MM.1S (cell line): ENCODE measurements around the gene SGPP1.

Source experiments
- DNase-seq: peaks from one replicate; pipeline ENCODE4 v3.0.0-alpha.2; 2015
- H2AFZ ChIP-seq: fragments of 300-600 bp; sonication (generic); 2 replicates; pipeline ENCODE4 v1.6.0; 2016; ENCODE audit warnings: antibody characterized with exemption, low read length
- H3F3A ChIP-seq: fragments of 300-600 bp; sonication (generic); 2 replicates; pipeline ENCODE4 v1.6.1; 2016; ENCODE audit warnings: mild to moderate bottlenecking, antibody characterized with exemption, low read length, moderate library complexity, mixed read lengths; ENCODE audit not compliant: insufficient read depth
- H3K27ac ChIP-seq: fragments of 300-600 bp; sonication (generic); 2 replicates; pipeline ENCODE4 v1.5.1; 2016; ENCODE audit warnings: mild to moderate bottlenecking, low read length
- H3K27me3 ChIP-seq: fragments of 300-600 bp; sonication (generic); replicated peaks from 2 replicates; pipeline ENCODE4 v1.6.0; 2016; ENCODE audit warnings: low read length; ENCODE audit not compliant: insufficient read depth
- H3K36me3 ChIP-seq: fragments of 300-600 bp; sonication (generic); replicated peaks from 2 replicates; pipeline ENCODE4 v1.6.1; 2016; ENCODE audit warnings: mild to moderate bottlenecking, low read length, mixed read lengths; ENCODE audit not compliant: insufficient read depth
- H3K4me1 ChIP-seq: fragments of 300-600 bp; sonication (generic); 2 replicates; pipeline ENCODE4 v1.6.1; 2016; ENCODE audit warnings: low read length, mixed read lengths
- H3K4me2 ChIP-seq: fragments of 300-600 bp; sonication (generic); 2 replicates; pipeline ENCODE4 v1.6.0; 2016; ENCODE audit warnings: low read depth, low read length
- H3K4me3 ChIP-seq: fragments of 300-600 bp; sonication (generic); 2 replicates; pipeline ENCODE4 v1.5.1; 2016; ENCODE audit warnings: low read length, mixed read lengths
- H3K79me2 ChIP-seq: fragments of 300-600 bp; sonication (generic); 2 replicates; pipeline ENCODE4 v1.6.1; 2016; ENCODE audit warnings: mixed run types, low read length, mixed read lengths
- H3K9ac ChIP-seq: fragments of 300-600 bp; sonication (generic); 2 replicates; pipeline ENCODE4 v1.6.1; 2016; ENCODE audit warnings: low read length, mixed read lengths
- H3K9me2 ChIP-seq: fragments of 300-600 bp; sonication (generic); replicated peaks from 2 replicates; pipeline ENCODE4 v1.6.1; 2016; ENCODE audit warnings: mild to moderate bottlenecking, low read length, mixed read lengths; ENCODE audit not compliant: insufficient read depth
- H3K9me3 ChIP-seq: fragments of 300-600 bp; sonication (generic); replicated peaks from 2 replicates; pipeline ENCODE4 v1.6.1; 2016; ENCODE audit warnings: mild to moderate bottlenecking, low read length, mixed read lengths; ENCODE audit not compliant: insufficient read depth
- H4K20me1 ChIP-seq: fragments of 300-600 bp; sonication (generic); 2 replicates; pipeline ENCODE4 v1.6.1; 2016; ENCODE audit warnings: mild to moderate bottlenecking, low read length, moderate library complexity, mixed read lengths; ENCODE audit not compliant: insufficient read depth
- EZH2 ChIP-seq: fragments of 300-600 bp; sonication (generic); optimal IDR thresholded peaks from 2 replicates; pipeline ENCODE3; 2017; ENCODE audit warnings: low read depth, mild to moderate bottlenecking, antibody characterized with exemption, low read length, mixed read lengths
- EZH2phosphoT487 ChIP-seq: fragments of 300-600 bp; sonication (generic); IDR thresholded peaks from 2 replicates; pipeline ENCODE4 v1.6.1; 2018; ENCODE audit warnings: antibody characterized with exemption, low read length
- TF ChIP-seq, protein P1 (sequence below): fragments of 300-600 bp; sonication (generic); IDR thresholded peaks from 2 replicates; pipeline ENCODE4 v1.5.1; 2016; ENCODE audit warnings: antibody characterized with exemption, low read length, mixed read lengths

The SGPP1 gene

DNA sequence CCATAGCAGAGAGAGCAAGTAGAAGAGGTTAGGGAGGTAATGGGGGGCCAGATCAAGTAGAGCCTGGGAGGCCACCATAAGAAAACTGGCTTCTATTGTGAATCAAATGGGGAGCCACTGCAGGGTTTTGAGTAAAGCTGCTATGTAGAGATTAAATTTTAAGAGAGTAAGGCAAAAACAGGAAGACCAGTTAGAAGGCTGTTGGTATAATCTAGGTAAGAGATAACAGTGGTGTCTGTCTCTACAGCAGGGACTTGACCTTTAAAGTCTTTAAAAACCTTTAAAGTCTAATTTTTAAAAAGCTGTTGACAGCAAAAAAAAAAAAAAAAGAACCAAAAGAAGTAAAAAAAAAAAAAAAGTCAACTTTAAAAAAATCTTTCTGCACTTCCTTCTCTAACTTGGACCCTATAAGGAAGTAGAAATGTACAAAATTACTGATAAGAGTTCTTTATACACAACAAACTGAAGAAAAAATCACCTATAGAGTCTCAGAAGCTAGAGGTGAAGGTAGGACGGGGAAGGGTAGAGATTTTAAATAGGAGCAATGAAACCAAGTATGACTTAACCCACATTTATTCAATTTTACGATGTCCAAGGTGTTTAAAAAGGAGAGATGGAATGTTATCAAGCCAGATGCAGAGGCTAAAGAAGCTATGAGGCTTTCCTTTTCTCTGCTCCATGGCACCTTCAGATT lies 26.1 kb downstream of the SGPP1 start:
- Histone ChIP-seq H3K4me2 (no peak overlapping the region), H3K79me2 (no peaks in the 10 kb centered on the region), H3K9me3 (no peaks in the 10 kb centered on the region), H4K20me1 (no peaks in the 10 kb centered on the region), H3K9ac (no peak overlapping the region), H3K4me3 (no peak overlapping the region), H3K4me1 (no peaks in the 10 kb centered on the region), H3K9me2 (no peaks in the 10 kb centered on the region), H3K27me3 (no peaks in the 10 kb centered on the region), H2AFZ (no peak overlapping the region), H3K36me3 (no peaks in the 10 kb centered on the region), H3F3A (no peaks in the 10 kb centered on the region), H3K27ac (no peak overlapping the region)
- TF ChIP-seq, protein P1, sequence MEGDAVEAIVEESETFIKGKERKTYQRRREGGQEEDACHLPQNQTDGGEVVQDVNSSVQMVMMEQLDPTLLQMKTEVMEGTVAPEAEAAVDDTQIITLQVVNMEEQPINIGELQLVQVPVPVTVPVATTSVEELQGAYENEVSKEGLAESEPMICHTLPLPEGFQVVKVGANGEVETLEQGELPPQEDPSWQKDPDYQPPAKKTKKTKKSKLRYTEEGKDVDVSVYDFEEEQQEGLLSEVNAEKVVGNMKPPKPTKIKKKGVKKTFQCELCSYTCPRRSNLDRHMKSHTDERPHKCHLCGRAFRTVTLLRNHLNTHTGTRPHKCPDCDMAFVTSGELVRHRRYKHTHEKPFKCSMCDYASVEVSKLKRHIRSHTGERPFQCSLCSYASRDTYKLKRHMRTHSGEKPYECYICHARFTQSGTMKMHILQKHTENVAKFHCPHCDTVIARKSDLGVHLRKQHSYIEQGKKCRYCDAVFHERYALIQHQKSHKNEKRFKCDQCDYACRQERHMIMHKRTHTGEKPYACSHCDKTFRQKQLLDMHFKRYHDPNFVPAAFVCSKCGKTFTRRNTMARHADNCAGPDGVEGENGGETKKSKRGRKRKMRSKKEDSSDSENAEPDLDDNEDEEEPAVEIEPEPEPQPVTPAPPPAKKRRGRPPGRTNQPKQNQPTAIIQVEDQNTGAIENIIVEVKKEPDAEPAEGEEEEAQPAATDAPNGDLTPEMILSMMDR = no peak
- TF ChIP-seq EZH2 (no peak), EZH2phosphoT487 (no peak)
- no peak for DNase-seq

DNA sequence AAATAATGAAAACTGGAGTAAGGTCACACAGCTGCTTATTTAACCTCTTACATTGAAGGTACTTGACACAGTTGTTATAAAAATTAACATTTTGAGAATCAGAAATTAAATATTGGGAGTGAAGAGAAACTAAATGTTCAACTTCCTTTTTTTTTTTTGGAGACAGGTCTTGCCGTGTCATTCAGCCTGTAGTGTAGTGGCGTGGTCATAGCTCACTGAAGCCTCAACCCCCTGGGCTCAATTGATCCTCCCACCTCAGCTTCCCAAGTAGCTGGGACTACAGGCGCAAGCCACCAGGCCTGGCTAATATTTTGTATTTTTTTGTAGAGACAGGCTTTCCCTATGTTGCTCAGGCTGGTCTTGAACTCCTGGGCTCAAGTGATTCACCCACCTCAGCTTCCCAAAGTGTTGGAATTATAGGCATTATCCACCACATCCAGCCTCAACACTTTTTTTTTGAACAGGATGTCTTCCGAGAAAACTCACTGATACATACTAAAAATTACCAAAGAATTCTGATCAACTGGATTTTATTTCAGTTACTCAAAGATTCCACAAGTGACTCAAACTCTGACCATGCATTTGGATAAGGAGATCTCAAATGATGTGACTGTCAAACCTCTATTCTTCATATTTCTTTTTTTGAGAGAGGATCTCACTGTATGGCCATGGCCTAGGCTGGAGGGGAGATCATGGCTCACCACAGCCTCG lies 35.4 kb downstream of the SGPP1 start:
- Histone ChIP-seq H4K20me1 (no peaks in the 10 kb centered on the region), H3K27ac (no peak overlapping the region), H3K79me2 (no peaks in the 10 kb centered on the region), H3K9ac (no peak overlapping the region), H3F3A (no peaks in the 10 kb centered on the region), H3K9me3 (no peaks in the 10 kb centered on the region), H3K36me3 (no peaks in the 10 kb centered on the region), H3K4me3 (no peak overlapping the region), H3K27me3 (no peaks in the 10 kb centered on the region), H3K4me1 (no peaks in the 10 kb centered on the region), H3K4me2 (no peak overlapping the region), H2AFZ (no peak overlapping the region), H3K9me2 (no peaks in the 10 kb centered on the region)
- no peak for TF ChIP-seq EZH2
- TF ChIP-seq EZH2phosphoT487 = no peak
- TF ChIP-seq, protein P1 = no peak
- DNase-seq = no peak

DNA sequence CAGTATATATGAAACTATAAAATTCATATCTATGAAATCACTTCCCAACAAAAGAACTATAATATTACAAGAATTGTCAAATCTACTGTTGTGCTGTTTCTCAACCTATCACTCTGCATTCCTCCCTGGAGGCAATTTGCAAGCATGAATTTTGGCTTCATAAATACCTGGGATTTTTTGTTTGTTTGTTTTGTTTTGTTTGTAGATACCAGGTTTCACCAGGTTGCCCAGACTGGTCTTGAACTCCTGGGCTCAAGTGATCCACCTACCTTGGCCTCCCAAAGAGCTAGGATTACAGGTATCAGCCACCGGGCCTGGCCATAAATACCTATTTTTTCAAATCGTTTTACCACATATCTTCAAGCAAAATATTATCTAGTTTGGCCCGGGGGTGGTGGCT lies 38.7 kb downstream of the SGPP1 start:
- no peak for DNase-seq
- Histone ChIP-seq H3F3A (no peaks in the 10 kb centered on the region), H3K27me3 (no peaks in the 10 kb centered on the region)

More for the DNA sequence above, 38.7 kb downstream of the SGPP1 start:
- H3K79me2 ChIP-seq = no peaks in the 10 kb centered on the region
- H4K20me1 ChIP-seq = no peaks in the 10 kb centered on the region
- H3K9ac ChIP-seq = no peak overlapping the region
- H2AFZ ChIP-seq = no peak overlapping the region
- H3K4me3 ChIP-seq = no peak overlapping the region
- H3K9me2 ChIP-seq = no peaks in the 10 kb centered on the region
- H3K4me2 ChIP-seq = no peak overlapping the region
- no peak overlapping the region for H3K27ac ChIP-seq
- no peaks in the 10 kb centered on the region for H3K4me1 ChIP-seq
- H3K36me3 ChIP-seq = no peaks in the 10 kb centered on the region
- H3K9me3 ChIP-seq = no peaks in the 10 kb centered on the region
- TF ChIP-seq EZH2phosphoT487 = no peak
- TF ChIP-seq, protein P1 = no peak
- TF ChIP-seq EZH2 = no peak
